ENCODE data around the gene BABAM2. TPM values are rescaled to one million over a fixed set of nuclear protein-coding genes. Genes with fewer than 3 reads are reported as not detected.

BABAM2 gene
- total and polyA plus RNA-seq, 2 experiments from 2014 or later = 17.8 to 21.5 TPM

GRCh38 chr2:28363686-28364280 lies 473.3 kb downstream of the BABAM2 start:
- H3K9me3 Mint-ChIP-seq = no peaks in the 10 kb centered on the region
- DNase-seq (ENCODE audit: low spot score) (no peak), ATAC-seq (no peak)
- no peak for TF ChIP-seq CTCF (conservative IDR thresholded peaks at IDR 0.05; ENCODE audit: low read depth in 2 of 2)
- no peak for TF ChIP-seq ZNF462 (CRISPR knock-in tag; IDR thresholded peaks at IDR 0.05)
- no peak for TF ChIP-seq EZH2phosphoT487 (IDR thresholded peaks at IDR 0.05; ENCODE audit: unreplicated experiment)
- no peaks in the 10 kb centered on the region for H3K36me3 Mint-ChIP-seq (ENCODE audit: low read depth)
- Histone ChIP-seq H3K27ac (ENCODE audit: low read depth) (no peak overlapping the region), H3K36me3 (ENCODE audit: insufficient read depth) (no peaks in the 10 kb centered on the region), H3F3A (replicated peaks; ENCODE audit: low read depth) (no peaks in the 10 kb centered on the region), H2AFZ (no peak overlapping the region), H3K27me3 (ENCODE audit: insufficient read depth) (no peaks in the 10 kb centered on the region), H3K9me2 (ENCODE audit: insufficient read depth) (no peaks in the 10 kb centered on the region), H3K4me2 (no peak overlapping the region), H3K4me3 (no peak overlapping the region), H3K79me2 (replicated peaks; ENCODE audit: insufficient read depth) (no peaks in the 10 kb centered on the region), H4K20me1 (replicated peaks; ENCODE audit: insufficient read depth) (no peaks in the 10 kb centered on the region), H3K4me1 (ENCODE audit: insufficient read depth) (no peaks in the 10 kb centered on the region; the same call in 1 of the 2 replicates)
- H3K27ac Mint-ChIP-seq = no peak overlapping the region
- peaks cover 19% of the 10 kb centered on the region for H3K4me1 Mint-ChIP-seq
- H3K4me3 Mint-ChIP-seq = no peak overlapping the region
- H3K27me3 Mint-ChIP-seq (ENCODE audit: insufficient read depth, low read depth, poor library complexity) = peaks cover 12% of the 10 kb centered on the region

- Histone ChIP-seq H3K4me1 (ENCODE audit: insufficient read depth) (no peaks in the 10 kb centered on the region; the same call in 1 of the 2 replicates), H3K36me3 (ENCODE audit: insufficient read depth) (no peaks in the 10 kb centered on the region), H3K27me3 (ENCODE audit: insufficient read depth) (no peaks in the 10 kb centered on the region), H4K20me1 (replicated peaks; ENCODE audit: insufficient read depth) (no peaks in the 10 kb centered on the region), H2AFZ (no peak overlapping the region), H3K4me2 (no peak overlapping the region), H3F3A (replicated peaks; ENCODE audit: low read depth) (no peaks in the 10 kb centered on the region), H3K9me2 (ENCODE audit: insufficient read depth) (no peaks in the 10 kb centered on the region), H3K4me3 (no peak overlapping the region), H3K79me2 (replicated peaks; ENCODE audit: insufficient read depth) (no peaks in the 10 kb centered on the region), H3K27ac (ENCODE audit: low read depth) (no peak overlapping the region)
- DNase-seq (ENCODE audit: low spot score) = no peak
- Mint-ChIP-seq H3K27ac (no peak overlapping the region), H3K27me3 (ENCODE audit: insufficient read depth, low read depth, poor library complexity) (peaks cover 12% of the 10 kb centered on the region), H3K4me3 (no peak overlapping the region), H3K36me3 (ENCODE audit: low read depth) (no peaks in the 10 kb centered on the region), H3K4me1 (peaks cover 19% of the 10 kb centered on the region), H3K9me3 (no peaks in the 10 kb centered on the region)
- ATAC-seq = no peak
- TF ChIP-seq CREB1 (CRISPR knock-in tag; IDR thresholded peaks at IDR 0.05; ENCODE audit: low read depth) = no peak
- TF ChIP-seq JUNB (IDR thresholded peaks at IDR 0.05; ENCODE audit: unreplicated experiment) = no peak
- TF ChIP-seq NANOG (IDR thresholded peaks at IDR 0.05; ENCODE audit: borderline replicate concordance) = no peak
Observed at GRCh38 chr2:28364610-28365009, 474.1 kb downstream of the BABAM2 start.
